Measurements from ENCODE around the gene TSPOAP1. TPM values are rescaled to one million over a fixed set of nuclear protein-coding genes. Genes with fewer than 3 reads are reported as not detected.
A peak's percentile ranks its signal among the peaks of the same experiment; 100 is the strongest.

Gene TSPOAP1
- total RNA-seq, 1 donor from 2014 or later: 7.1 TPM

GRCh38 chr17:58332778-58333735 is 4.5 kb upstream of the TSPOAP1 start:
- TF ChIP-seq CTCF (IDR thresholded peaks at IDR 0.05) (no peak), POLR2AphosphoS5 (IDR thresholded peaks at IDR 0.05; ENCODE audit: insufficient read depth in 1 of 2, low read depth in 1 of 2) (no peak), POLR2A (IDR thresholded peaks at IDR 0.05) (no peak)
- H3K36me3 ChIP-seq: no peaks in the 10 kb centered on the region
- no peaks in the 10 kb centered on the region for H3K27me3 ChIP-seq
- H3K9me3 ChIP-seq: no peaks in the 10 kb centered on the region
- intact Hi-C loops (cut with DNase I): no loop called here
- no peak for DNase-seq (ENCODE audit: extremely low spot score in 2 of 2)
- H3K4me1 ChIP-seq: peaks cover 36% of the 10 kb centered on the region
- H3K4me3 ChIP-seq: peak overlapping the region; percentile 31 to 45
- H3K27ac ChIP-seq: no peak overlapping the region

GRCh38 chr17:58331815-58332777 is 3.5 kb upstream of the TSPOAP1 start:
- intact Hi-C loops (cut with DNase I): no loop called here
- no peak for TF ChIP-seq CTCF (IDR thresholded peaks at IDR 0.05)
- peak in 1 of 2 donors; percentile 82 for TF ChIP-seq POLR2AphosphoS5 (IDR thresholded peaks at IDR 0.05; ENCODE audit: insufficient read depth in 1 of 2, low read depth in 1 of 2)
- TF ChIP-seq POLR2A (IDR thresholded peaks at IDR 0.05): peak in 1 of 2 donors; percentile 51
- no peaks in the 10 kb centered on the region for H3K27me3 ChIP-seq
- DNase-seq (ENCODE audit: extremely low spot score in 2 of 2): no peak
- H3K36me3 ChIP-seq: no peaks in the 10 kb centered on the region
- H3K9me3 ChIP-seq: no peaks in the 10 kb centered on the region
- peaks cover 30% of the 10 kb centered on the region for H3K4me1 ChIP-seq
- peak overlapping the region; percentile 57 for H3K27ac ChIP-seq
- H3K4me3 ChIP-seq: peak overlapping the region; percentile 31 to 45

GRCh38 chr17:58330997-58331814 is 2.6 kb upstream of the TSPOAP1 start:
- intact Hi-C loops (cut with DNase I): no loop called here
- TF ChIP-seq POLR2AphosphoS5 (IDR thresholded peaks at IDR 0.05; ENCODE audit: insufficient read depth in 1 of 2, low read depth in 1 of 2) (no peak), CTCF (IDR thresholded peaks at IDR 0.05) (no peak), POLR2A (IDR thresholded peaks at IDR 0.05) (no peak)
- H3K36me3 ChIP-seq: no peaks in the 10 kb centered on the region
- no peak for DNase-seq (ENCODE audit: extremely low spot score in 2 of 2)
- H3K4me1 ChIP-seq: peaks cover 21% of the 10 kb centered on the region
- H3K9me3 ChIP-seq: no peaks in the 10 kb centered on the region
- H3K4me3 ChIP-seq: peak overlapping the region; percentile 38 to 45
- H3K27me3 ChIP-seq: no peaks in the 10 kb centered on the region
- peak overlapping the region; percentile 57 for H3K27ac ChIP-seq

GRCh38 chr17:58330538-58330996 is 2.0 kb upstream of the TSPOAP1 start:
- H3K27me3 ChIP-seq: no peaks in the 10 kb centered on the region
- peak overlapping the region; percentile 56 for H3K27ac ChIP-seq
- TF ChIP-seq POLR2AphosphoS5 (IDR thresholded peaks at IDR 0.05; ENCODE audit: insufficient read depth in 1 of 2, low read depth in 1 of 2): no peak
- TF ChIP-seq CTCF (IDR thresholded peaks at IDR 0.05): no peak
- no peak for TF ChIP-seq POLR2A (IDR thresholded peaks at IDR 0.05)
- no peaks in the 10 kb centered on the region for H3K9me3 ChIP-seq
- peak overlapping the region; percentile 38 to 45 for H3K4me3 ChIP-seq
- intact Hi-C loops (cut with DNase I): no loop called here
- no peak for DNase-seq (ENCODE audit: extremely low spot score in 2 of 2)
- H3K36me3 ChIP-seq: no peaks in the 10 kb centered on the region
- H3K4me1 ChIP-seq: peaks cover 15% of the 10 kb centered on the region
